OCI-LY7 (cell line): ENCODE results near the gene BICD1. TPM values are rescaled to one million over a fixed set of nuclear protein-coding genes. Genes with fewer than 3 reads are reported as not detected.
A peak's percentile ranks its signal among the peaks of the same experiment; 100 is the strongest.

Experiments
- BruUV-seq: library from RNA; stranded (reverse); fragments of 400-500 nt; replicated peaks from 2 replicates; lab custom pipeline; 2021; lab: Mats Ljungman, UMichigan
- CTCF ChIA-PET: fragments of 300-600 bp; sonication (Branson Sonifier 250); formaldehyde crosslinking; loops from one replicate; lab custom pipeline; 2022; ENCODE audit warnings: antibody characterized with exemption; ENCODE audit not compliant: unreplicated experiment; lab: Charles Lee
- POLR2A ChIA-PET: fragments of 300-600 bp; sonication (Branson Sonifier 250); formaldehyde crosslinking; loops from one replicate; lab custom pipeline; 2022; ENCODE audit warnings: antibody characterized with exemption; lab: Charles Lee
- DNase-seq: peaks from one replicate; pipeline ENCODE4 v3.0.0-alpha.2; 2015; ENCODE audit warnings: low spot score
- H2AFZ ChIP-seq: fragments of 200-600 bp; sonication (generic), shearing (Covaris generic); 2 replicates; pipeline ENCODE4 v1.6.1; 2014; ENCODE audit warnings: mild to moderate bottlenecking, antibody characterized with exemption, low read length, moderate library complexity
- H3K27ac ChIP-seq: fragments of 200-600 bp; sonication (generic); 2 replicates; pipeline ENCODE4 v1.5.1; 2014; ENCODE audit warnings: mixed run types, low read depth, mild to moderate bottlenecking, moderate library complexity, low read length, inconsistent platforms; ENCODE audit not compliant: poor library complexity, severe bottlenecking
- H3K36me3 ChIP-seq: fragments of 200-600 bp; sonication (generic); 2 replicates; pipeline ENCODE4 v1.6.1; 2014; ENCODE audit warnings: mild to moderate bottlenecking, antibody characterized with exemption, low read length, moderate library complexity, mixed read lengths; ENCODE audit not compliant: insufficient read depth
- H3K4me1 ChIP-seq: fragments of 200-600 bp; sonication (generic); 2 replicates; pipeline ENCODE4 v1.5.1; 2014; ENCODE audit warnings: mild to moderate bottlenecking, low read length; ENCODE audit not compliant: insufficient read depth, poor library complexity, severe bottlenecking
- H3K4me2 ChIP-seq: fragments of 200-600 bp; sonication (generic); 2 replicates; pipeline ENCODE4 v1.6.1; 2014; ENCODE audit warnings: mild to moderate bottlenecking, low read length
- H3K4me3 ChIP-seq: fragments of 200-600 bp; sonication (generic); 2 replicates; pipeline ENCODE4 v1.5.1; 2014; ENCODE audit warnings: mild to moderate bottlenecking, low read depth, low read length; ENCODE audit not compliant: poor library complexity, severe bottlenecking
- H3K79me2 ChIP-seq: fragments of 200-600 bp; sonication (generic); 2 replicates; pipeline ENCODE4 v1.6.1; 2016; ENCODE audit warnings: low read depth, mild to moderate bottlenecking, low read length, moderate library complexity, mixed read lengths; ENCODE audit not compliant: insufficient read depth
- H3K9me2 ChIP-seq: fragments of 200-600 bp; sonication (generic); 2 replicates; pipeline ENCODE4 v1.6.1; 2016; ENCODE audit warnings: mild to moderate bottlenecking, low read length, mixed read lengths; ENCODE audit not compliant: insufficient read depth
- H3K9me3 ChIP-seq: fragments of 200-600 bp; sonication (generic); 2 replicates; pipeline ENCODE4 v1.6.1; 2014; ENCODE audit warnings: mild to moderate bottlenecking, mixed run types, low read length, mixed read lengths
- H4K20me1 ChIP-seq: fragments of 200-600 bp; sonication (generic); 2 replicates; pipeline ENCODE4 v1.6.1; 2014; ENCODE audit warnings: mild to moderate bottlenecking, antibody characterized with exemption, low read length, moderate library complexity, mixed read lengths; ENCODE audit not compliant: insufficient read depth
- CTCF ChIP-seq: fragments of 200-600 bp; sonication (generic); conservative IDR thresholded peaks from 2 replicates; pipeline ENCODE4 v1.5.1; 2014; ENCODE audit warnings: mild to moderate bottlenecking, antibody characterized with exemption, low read length, moderate library complexity, mixed read lengths
- EZH2phosphoT487 ChIP-seq: fragments of 200-600 bp; sonication (generic); IDR thresholded peaks from 2 replicates; pipeline ENCODE4 v1.6.1; 2018; ENCODE audit warnings: low read depth, borderline replicate concordance, mild to moderate bottlenecking, mixed run types, antibody characterized with exemption, low read length, moderate library complexity, mixed read lengths
- intact Hi-C: fragments of 100-400 bp; cut with micrococcal nuclease; formaldehyde crosslinking; loops from one replicate; pipeline ENCODE4 v1.10.0; 2022; ENCODE audit not compliant: unreplicated experiment
- total RNA-seq, 2 experiments: library from RNA; depleted of rRNA in 1 of 2; stranded (reverse); fragments of >200 nt in 1 of 2; shearing (Covaris generic) in 1 of 2; gene quantifications; 2 replicates each; pipeline ENCODE4 v1.2.3, GENCODE V29; 2014 to 2022

Gene BICD1
- total RNA-seq, 2 experiments from 2014 or later: 42.9 to 88.2 TPM

GRCh38 chr12:32265456-32265855 is 158.8 kb downstream of the BICD1 start:
- CTCF ChIA-PET: interaction anchor here (0.7 to 1.1 kb wide), 3 partner anchors 49 to 490 kb away, joined by 3 to 4 read pairs (median 4); partner anchors contain the start of gene YARS2
- H3K36me3 ChIP-seq: peaks cover 42% of the 10 kb centered on the region
- DNase-seq: peak; percentile 66
- peak overlapping the region; percentile 69 for H3K4me2 ChIP-seq
- peak overlapping the region; percentile 99 for H3K27ac ChIP-seq
- H2AFZ ChIP-seq: no peak overlapping the region
- H4K20me1 ChIP-seq: no peaks in the 10 kb centered on the region
- H3K4me3 ChIP-seq: peak overlapping the region; percentile 56
- peaks cover 97% of the 10 kb centered on the region for H3K4me1 ChIP-seq
- intact Hi-C loops: loop anchor here (1.0 to 10.0 kb wide), 6 partner anchors 8 to 272 kb away; partner anchors contain the start of gene BICD1
- BruUV-seq: TSS peak; percentile 91
- peaks cover 69% of the 10 kb centered on the region for H3K79me2 ChIP-seq
- peaks cover 9% of the 10 kb centered on the region; the same call in 1 of the 2 replicates for H3K9me3 ChIP-seq
- POLR2A ChIA-PET: interaction anchor here (0.6 to 1.5 kb wide), 22 partner anchors 8 to 868 kb away, joined by 3 to 17 read pairs (median 4); partner anchors contain the start of genes AMN1 and BICD1
- no peaks in the 10 kb centered on the region for H3K9me2 ChIP-seq
- TF ChIP-seq EZH2phosphoT487 (no peak), CTCF (no peak)

GRCh38 chr12:32265951-32266350 is 159.3 kb downstream of the BICD1 start:
- H3K79me2 ChIP-seq: peaks cover 74% of the 10 kb centered on the region
- no peaks in the 10 kb centered on the region for H3K9me2 ChIP-seq
- peak overlapping the region; percentile 99 for H3K27ac ChIP-seq
- POLR2A ChIA-PET: interaction anchor here (0.6 to 1.5 kb wide), 15 partner anchors 8 to 537 kb away, joined by 3 to 17 read pairs (median 4); partner anchors contain the start of gene AMN1
- no TSS peak for BruUV-seq
- TF ChIP-seq CTCF (no peak), EZH2phosphoT487 (no peak)
- peaks cover 97% of the 10 kb centered on the region for H3K4me1 ChIP-seq
- no peaks in the 10 kb centered on the region for H4K20me1 ChIP-seq
- CTCF ChIA-PET: interaction anchor here (0.7 to 1.1 kb wide), 2 partner anchors 49 to 490 kb away, joined by 3 to 4 read pairs; partner anchors contain the start of gene YARS2
- peak overlapping the region; percentile 56 for H3K4me3 ChIP-seq
- peak overlapping the region; percentile 69 for H3K4me2 ChIP-seq
- intact Hi-C loops: loop anchor here (1.0 to 10.0 kb wide), 6 partner anchors 7 to 271 kb away; partner anchors contain the start of gene BICD1
- no peak overlapping the region; the same call in 1 of the 2 replicates for H2AFZ ChIP-seq
- DNase-seq: peak; percentile 87
- H3K36me3 ChIP-seq: peaks cover 42% of the 10 kb centered on the region
- H3K9me3 ChIP-seq: peaks cover 9% of the 10 kb centered on the region; the same call in 1 of the 2 replicates

DNA sequence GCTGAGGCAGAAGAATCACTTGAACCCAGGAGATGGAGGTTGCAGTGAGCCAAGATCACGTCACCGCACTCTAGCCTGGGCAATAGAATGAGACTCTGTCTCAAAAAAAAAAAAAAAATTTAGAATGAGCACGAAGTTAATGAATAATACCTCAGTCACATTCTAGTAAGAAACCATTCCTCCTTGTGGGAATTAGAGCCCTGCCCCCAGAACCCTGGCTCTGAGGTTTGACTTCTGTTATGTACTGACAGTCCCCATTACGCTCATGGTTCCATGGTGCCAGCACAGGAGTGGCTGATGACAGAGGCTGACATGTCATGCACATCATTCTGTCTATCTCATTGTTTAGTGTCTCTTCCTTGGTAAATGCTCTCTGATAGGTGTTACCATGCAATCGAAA is 160.1 kb downstream of the BICD1 start:
- intact Hi-C loops: loop anchor here (5.0 to 10.0 kb wide), 2 partner anchors 198 to 271 kb away; no protein-coding TSS in a partner anchor
- ChIA-PET POLR2A (interaction anchor here (0.7 to 1.1 kb wide), 2 partner anchors 130 to 200 kb away, joined by 3 to 4 read pairs; no protein-coding TSS in a partner anchor), CTCF (no interaction called here)
- no peak for DNase-seq
- H3K79me2 ChIP-seq: peaks cover 76% of the 10 kb centered on the region
- H4K20me1 ChIP-seq: no peaks in the 10 kb centered on the region
- H3K27ac ChIP-seq: peak overlapping the region; percentile 99
- H2AFZ ChIP-seq: no peak overlapping the region
- peaks cover 37% of the 10 kb centered on the region for H3K36me3 ChIP-seq
- H3K9me2 ChIP-seq: no peaks in the 10 kb centered on the region
- peaks cover 9% of the 10 kb centered on the region; the same call in 1 of the 2 replicates for H3K9me3 ChIP-seq
- H3K4me2 ChIP-seq: peak overlapping the region; percentile 69
- H3K4me1 ChIP-seq: peaks cover 97% of the 10 kb centered on the region
- no TSS peak for BruUV-seq
- no peak for TF ChIP-seq EZH2phosphoT487
- no peak for TF ChIP-seq CTCF
- H3K4me3 ChIP-seq: no peak overlapping the region
